ENCODE measurements around the gene MBTPS1. TPM values are rescaled to one million over a fixed set of nuclear protein-coding genes. Genes with fewer than 3 reads are reported as not detected.

The MBTPS1 gene
- total RNA-seq, 6 experiments from 2014 or later, result 34.5 to 45.6 (median 40.1) TPM

DNA sequence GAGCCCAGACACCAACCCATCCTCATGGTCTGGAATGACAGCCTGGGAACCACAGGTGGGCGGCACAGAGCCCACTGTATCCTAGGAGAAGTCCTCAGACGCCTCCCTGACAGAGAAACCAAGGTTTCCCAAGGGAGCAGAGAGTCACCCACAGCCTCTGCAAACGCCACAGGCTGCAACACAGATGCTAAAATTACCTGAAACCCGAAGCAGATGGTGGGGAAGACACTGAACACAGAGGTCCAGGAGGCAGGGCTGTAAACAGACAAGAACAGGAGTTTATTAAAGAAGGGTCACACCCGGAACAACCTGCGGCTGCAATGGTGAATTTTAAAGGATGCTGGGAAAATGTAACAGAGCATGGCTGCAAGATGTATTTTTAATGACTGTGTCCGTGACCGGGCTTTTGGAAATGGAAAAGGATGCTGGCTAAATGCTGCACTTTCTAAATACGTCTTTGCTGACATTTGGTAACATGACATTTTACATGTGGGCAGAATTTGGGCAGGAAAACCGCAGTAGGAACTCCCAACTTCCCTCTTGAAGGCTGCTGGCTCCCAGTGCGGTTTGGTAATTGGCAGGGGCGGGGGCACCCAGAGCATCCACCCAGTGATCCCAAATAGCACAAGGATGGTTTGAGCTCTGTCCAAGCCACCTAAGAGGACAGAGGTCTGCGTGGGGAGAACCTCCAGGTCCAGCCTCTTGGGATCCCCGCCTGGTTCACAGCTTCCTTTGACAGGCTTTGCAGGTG lies 87.3 kb downstream of the MBTPS1 start:
- no peaks in the 10 kb centered on the region for H3K9me3 ChIP-seq
- ATAC-seq, result no peak
- no peaks in the 10 kb centered on the region for H3K4me1 ChIP-seq
- no peaks in the 10 kb centered on the region for H3K27me3 ChIP-seq
- no peak for DNase-seq
- no peak overlapping the region for H3K4me3 ChIP-seq
- no peaks in the 10 kb centered on the region for H3K36me3 ChIP-seq
- 41% methylated on average over 11 of the region's 14 CpGs for WGBS (ENCODE audit: insufficient coverage, low coverage, low lambda C conversion rate, missing lambda C conversion rate)
- no peak overlapping the region for H3K27ac ChIP-seq
- TF ChIP-seq, protein P1, sequence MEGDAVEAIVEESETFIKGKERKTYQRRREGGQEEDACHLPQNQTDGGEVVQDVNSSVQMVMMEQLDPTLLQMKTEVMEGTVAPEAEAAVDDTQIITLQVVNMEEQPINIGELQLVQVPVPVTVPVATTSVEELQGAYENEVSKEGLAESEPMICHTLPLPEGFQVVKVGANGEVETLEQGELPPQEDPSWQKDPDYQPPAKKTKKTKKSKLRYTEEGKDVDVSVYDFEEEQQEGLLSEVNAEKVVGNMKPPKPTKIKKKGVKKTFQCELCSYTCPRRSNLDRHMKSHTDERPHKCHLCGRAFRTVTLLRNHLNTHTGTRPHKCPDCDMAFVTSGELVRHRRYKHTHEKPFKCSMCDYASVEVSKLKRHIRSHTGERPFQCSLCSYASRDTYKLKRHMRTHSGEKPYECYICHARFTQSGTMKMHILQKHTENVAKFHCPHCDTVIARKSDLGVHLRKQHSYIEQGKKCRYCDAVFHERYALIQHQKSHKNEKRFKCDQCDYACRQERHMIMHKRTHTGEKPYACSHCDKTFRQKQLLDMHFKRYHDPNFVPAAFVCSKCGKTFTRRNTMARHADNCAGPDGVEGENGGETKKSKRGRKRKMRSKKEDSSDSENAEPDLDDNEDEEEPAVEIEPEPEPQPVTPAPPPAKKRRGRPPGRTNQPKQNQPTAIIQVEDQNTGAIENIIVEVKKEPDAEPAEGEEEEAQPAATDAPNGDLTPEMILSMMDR (IDR thresholded peaks at IDR 0.05), result no peak
- no peak for TF ChIP-seq POLR2A (IDR thresholded peaks at IDR 0.05)
- intact Hi-C loops (cut with DNase I), result no loop called here

DNA sequence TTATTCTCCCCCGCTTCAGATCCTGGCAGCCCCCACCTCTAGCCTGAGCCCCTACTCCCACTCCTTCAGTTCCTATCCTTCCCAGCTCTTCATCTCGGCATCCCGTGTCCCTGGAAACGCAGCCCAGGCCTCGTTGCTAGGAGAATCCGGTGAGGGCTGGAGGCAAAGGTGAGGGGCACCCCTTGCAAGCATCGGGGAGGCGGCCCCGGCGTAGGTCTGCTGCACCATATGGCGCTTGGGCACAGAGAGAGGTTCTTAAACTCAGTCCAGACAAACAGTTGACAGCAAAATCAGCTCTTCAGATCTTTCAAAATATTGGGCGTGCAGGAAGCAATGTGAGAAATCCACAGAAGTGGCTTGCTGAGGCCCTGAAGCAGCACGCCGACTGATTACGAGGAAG lies 89.1 kb downstream of the MBTPS1 start:
- Histone ChIP-seq H3K27ac (no peak overlapping the region), H3K9me3 (no peaks in the 10 kb centered on the region), H3K36me3 (no peaks in the 10 kb centered on the region), H3K4me1 (no peaks in the 10 kb centered on the region), H3K4me3 (no peak overlapping the region), H3K27me3 (no peaks in the 10 kb centered on the region)
- 76% methylated on average over 15 of the region's 15 CpGs for WGBS (ENCODE audit: insufficient coverage, low coverage, low lambda C conversion rate, missing lambda C conversion rate)
- no peak for TF ChIP-seq POLR2A (IDR thresholded peaks at IDR 0.05)
- TF ChIP-seq, protein P1 (IDR thresholded peaks at IDR 0.05), result no peak
- no peak for DNase-seq
- no peak for ATAC-seq
- intact Hi-C loops (cut with DNase I), result no loop called here

DNA sequence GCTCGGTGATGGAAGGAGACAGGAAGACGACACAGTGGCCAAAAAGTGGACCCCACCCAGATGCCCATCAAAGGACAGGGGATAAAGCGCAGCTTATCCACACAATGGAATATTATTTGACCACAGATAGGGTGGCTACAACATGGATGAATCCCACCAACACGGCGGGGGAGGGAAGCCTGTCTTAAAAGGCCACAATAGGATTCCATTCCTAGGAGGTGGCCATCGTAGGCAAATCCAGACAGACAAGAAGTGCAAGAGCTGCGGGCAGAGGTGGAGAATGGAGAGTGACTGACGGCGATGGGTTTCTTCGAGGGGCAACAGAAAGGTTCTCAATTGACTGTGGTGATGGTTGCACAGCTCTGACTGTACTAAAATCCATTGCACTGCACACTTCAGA lies 90.1 kb downstream of the MBTPS1 start:
- Histone ChIP-seq H3K9me3 (no peaks in the 10 kb centered on the region), H3K36me3 (no peaks in the 10 kb centered on the region), H3K27me3 (no peaks in the 10 kb centered on the region), H3K4me1 (no peaks in the 10 kb centered on the region), H3K27ac (no peak overlapping the region), H3K4me3 (no peak overlapping the region)
- no peak for TF ChIP-seq POLR2A (IDR thresholded peaks at IDR 0.05)
- TF ChIP-seq, protein P1 (IDR thresholded peaks at IDR 0.05), result no peak
- no peak for ATAC-seq
- intact Hi-C loops (cut with DNase I), result no loop called here
- 76% methylated on average over 10 of the region's 10 CpGs for WGBS (ENCODE audit: insufficient coverage, low coverage, low lambda C conversion rate, missing lambda C conversion rate)
- DNase-seq, result no peak

DNA sequence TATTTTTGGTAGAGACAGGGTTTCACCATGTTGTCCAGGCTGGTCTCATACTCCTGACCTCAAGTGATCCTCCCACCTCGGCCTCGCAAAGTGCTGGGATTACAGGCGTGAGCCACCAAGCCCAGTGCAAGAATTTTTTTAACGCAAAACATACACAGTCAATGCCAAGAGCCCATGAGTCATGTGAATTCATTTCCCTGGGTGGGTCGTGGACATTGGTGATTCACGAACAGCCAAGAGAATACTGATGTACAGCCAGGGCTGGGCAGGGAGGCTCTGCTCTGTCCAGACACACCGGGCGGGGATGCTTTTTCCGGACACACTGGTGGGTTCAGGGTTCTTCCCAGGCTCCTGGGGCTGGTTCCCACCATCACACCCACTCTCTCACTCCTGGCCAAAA lies 91.9 kb downstream of the MBTPS1 start:
- 70% methylated on average over 4 of the region's 9 CpGs for WGBS (ENCODE audit: insufficient coverage, low coverage, low lambda C conversion rate, missing lambda C conversion rate)
- H3K4me1 ChIP-seq, result no peaks in the 10 kb centered on the region
- H3K27ac ChIP-seq, result no peak overlapping the region
- TF ChIP-seq POLR2A (IDR thresholded peaks at IDR 0.05), result no peak
- TF ChIP-seq, protein P1 (IDR thresholded peaks at IDR 0.05), result no peak
- intact Hi-C loops (cut with DNase I), result no loop called here
- no peak overlapping the region for H3K4me3 ChIP-seq
- no peaks in the 10 kb centered on the region for H3K27me3 ChIP-seq
- no peak for ATAC-seq
- no peaks in the 10 kb centered on the region for H3K9me3 ChIP-seq
- no peaks in the 10 kb centered on the region for H3K36me3 ChIP-seq
- no peak for DNase-seq
